HCT116 (cell line): ENCODE data around the gene IGSF5.

ENCODE experiments used
- ATF3 ChIP-seq: IDR thresholded peaks from 2 replicates; pipeline ENCODE4 v1.6.1; 2012
- CEBPB ChIP-seq: IDR thresholded peaks from 2 replicates; pipeline ENCODE4 v1.6.1; 2012; ENCODE audit warnings: low read depth
- CTCF ChIP-seq, 3 experiments: fragments of 200-600 bp in 1 of 3; sonication (generic) in 1 of 3; IDR thresholded peaks in 2 of 3; conservative IDR thresholded peaks in 1 of 3; 2 replicates each; pipeline ENCODE4 v1.5.1; 2012 to 2017; ENCODE audit warnings: low read depth in 2 of 3, low read length in 2 of 3, antibody characterized with exemption in 1 of 3, borderline replicate concordance in 1 of 3, control low read depth in 1 of 3, mild to moderate bottlenecking in 1 of 3, mixed read lengths in 1 of 3, mixed run types in 1 of 3, moderate library complexity in 1 of 3; ENCODE audit not compliant: insufficient read depth in 1 of 3
- EZH2 ChIP-seq: fragments of 200-600 bp; sonication (generic); IDR thresholded peaks from 2 replicates; pipeline ENCODE4 v1.6.1; 2017; ENCODE audit warnings: antibody characterized with exemption, mixed run types
- EZH2phosphoT487 ChIP-seq: fragments of 200-600 bp; IDR thresholded peaks from 2 replicates; pipeline ENCODE4 v1.6.1; 2018; ENCODE audit warnings: antibody characterized with exemption, borderline replicate concordance
- JUND ChIP-seq: IDR thresholded peaks from 2 replicates; pipeline ENCODE4 v1.6.1; 2012
- POLR2A ChIP-seq: IDR thresholded peaks from 2 replicates; pipeline ENCODE4 v1.7.0; 2011; ENCODE audit warnings: borderline replicate concordance; ENCODE audit not compliant: insufficient read depth, insufficient read length; ENCODE audit errors: extremely low read depth
- POLR2AphosphoS5 ChIP-seq: IDR thresholded peaks from 2 replicates; pipeline ENCODE4 v1.6.1; 2011; ENCODE audit warnings: mild to moderate bottlenecking, low read depth, low read length, moderate library complexity
- SIN3A ChIP-seq: IDR thresholded peaks from 2 replicates; pipeline ENCODE4 v1.6.1; 2012; ENCODE audit warnings: low read depth
- ZNF274 ChIP-seq: fragments of 200-500 bp; sonication (Bioruptor generic); IDR thresholded peaks from 2 replicates; pipeline ENCODE4 v1.6.1; 2014; ENCODE audit warnings: mild to moderate bottlenecking, low read depth, low read length, inconsistent platforms

GRCh38 chr21:39737376-39738000 is 7.5 kb upstream of the IGSF5 start:
- TF ChIP-seq POLR2A (no peak), CEBPB (no peak), JUND (no peak), CTCF (IDR thresholded peaks at IDR 0.05 in 2 of 3, conservative IDR thresholded peaks at IDR 0.05 in 1 of 3; ENCODE audit: borderline replicate concordance in 1 of 3, insufficient read depth in 1 of 3, low read depth in 2 of 3, low read length in 2 of 3) (no peak), ATF3 (no peak), EZH2phosphoT487 (no peak), EZH2 (no peak), ZNF274 (no peak), SIN3A (no peak), POLR2AphosphoS5 (no peak)
